K562 (cell line): ENCODE measurements around the gene TRIM33. TPM values are rescaled to one million over a fixed set of nuclear protein-coding genes. Genes with fewer than 3 reads are reported as not detected.

Experiments
- FOXA3 ChIP-seq, 2 experiments: fragments of 450-650 bp in 1 of 2; sonication (generic) in 1 of 2; formaldehyde crosslinking; IDR thresholded peaks in 1 of 2; conservative IDR thresholded peaks in 1 of 2; 2 replicates each; pipeline versions ENCODE4 v1.4.0 to v1.8.0; 2020 to 2022; ENCODE audit warnings: mild to moderate bottlenecking in 2 of 2, missing genetic modification reagents in 1 of 2
- MTA3 ChIP-seq: fragments of 450-650 bp; formaldehyde crosslinking; IDR thresholded peaks from 2 replicates; pipeline ENCODE4 v1.6.1; 2017; ENCODE audit warnings: mild to moderate bottlenecking, borderline replicate concordance
- NFE2 ChIP-seq: IDR thresholded peaks from 2 replicates; pipeline ENCODE4 v1.6.1; 2014; ENCODE audit warnings: antibody characterized with exemption, low read depth
- PHF8 ChIP-seq: fragments of 200-600 bp; sonication (generic); IDR thresholded peaks from 2 replicates; pipeline ENCODE4 v1.6.1; 2012; ENCODE audit warnings: mixed run types, mild to moderate bottlenecking, inconsistent platforms, low read length, moderate library complexity, borderline replicate concordance
- POLR3G ChIP-seq: IDR thresholded peaks from 2 replicates; pipeline ENCODE4 v1.6.1; 2011; ENCODE audit not compliant: insufficient read length, insufficient replicate concordance; ENCODE audit errors: extremely low read depth
- SREBF1 ChIP-seq: fragments of 150-350 bp; IDR thresholded peaks from 2 replicates; pipeline ENCODE4 v1.6.1; 2014; ENCODE audit warnings: antibody characterized with exemption, low read depth, low read length, borderline replicate concordance
- XRCC3 ChIP-seq: fragments of 450-650 bp; IDR thresholded peaks from 2 replicates; pipeline ENCODE4 v1.6.1; 2017; ENCODE audit warnings: mild to moderate bottlenecking, moderate library complexity
- polyA plus RNA-seq, 8 experiments: library from polyadenylated mRNA; depleted of rRNA in 4 of 8; stranded (reverse) in 5 of 8; unstranded in 3 of 8; fragments of >200 nt; fragmentation: Nextera tagmentation in 2 of 8; fragmentation: Illumina TruSeq in 1 of 8; extraction: Ambion mirVana in 2 of 8; extraction: Trizol in 1 of 8; gene quantifications; 2 replicates each; pipeline versions ENCODE4 v1.2.1 to v1.2.3, GENCODE V29; 2011 to 2014; ENCODE audit warnings: inconsistent platforms in 1 of 8, missing spikeins in 1 of 8
- total RNA-seq, 7 experiments: library from RNA; depleted of rRNA in 6 of 7; stranded (reverse); fragments of >200 nt in 6 of 7; fragmentation: Illumina TruSeq in 2 of 7; extraction: Trizol in 2 of 7; gene quantifications; 2 replicates each; pipeline versions ENCODE4 v1.2.1 to v1.2.3, GENCODE V29; 2011 to 2021; ENCODE audit warnings: low replicate concordance in 1 of 7
- TF ChIP-seq, protein P1 (sequence below): fragments of 200-600 bp; sonication (generic); IDR thresholded peaks from one replicate; pipeline ENCODE4 v1.6.1; 2012; ENCODE audit warnings: mild to moderate bottlenecking, low read depth, low read length, inconsistent platforms
- TF ChIP-seq, protein P2 (sequence below): fragments of 450-650 bp; IDR thresholded peaks from 2 replicates; pipeline ENCODE4 v1.7.0; 2016; ENCODE audit warnings: borderline replicate concordance
- TF ChIP-seq, protein P3 (sequence below): sonication (generic); formaldehyde crosslinking; IDR thresholded peaks from 2 replicates; pipeline ENCODE4 v1.9.0; 2022; ENCODE audit warnings: mild to moderate bottlenecking, missing genetic modification reagents
- TF ChIP-seq, protein P4 (sequence below): fragments of 250-450 bp; sonication (Bioruptor Pico); IDR thresholded peaks from 2 replicates; pipeline ENCODE4 v1.9.0; 2021; ENCODE audit warnings: mild to moderate bottlenecking
- TF ChIP-seq, protein P5 (sequence below), 3 experiments: IDR thresholded peaks in 2 of 3; conservative IDR thresholded peaks in 1 of 3; 2 replicates each; pipeline ENCODE4 v1.5.1; 2011 to 2012; ENCODE audit warnings: low read length in 3 of 3, mild to moderate bottlenecking in 3 of 3, control low read depth in 2 of 3, improper control_type of control experiment in 1 of 3, inconsistent platforms in 1 of 3, low read depth in 1 of 3, mixed read lengths in 1 of 3, moderate library complexity in 1 of 3; ENCODE audit not compliant: insufficient read depth in 2 of 3

Gene TRIM33
- total and polyA plus RNA-seq, 9 of the 15 experiments (the other 6 are each of a cell fraction or from before 2014, with no cell fraction given) = 9.3 to 58.4 (median 40.2) TPM

DNA sequence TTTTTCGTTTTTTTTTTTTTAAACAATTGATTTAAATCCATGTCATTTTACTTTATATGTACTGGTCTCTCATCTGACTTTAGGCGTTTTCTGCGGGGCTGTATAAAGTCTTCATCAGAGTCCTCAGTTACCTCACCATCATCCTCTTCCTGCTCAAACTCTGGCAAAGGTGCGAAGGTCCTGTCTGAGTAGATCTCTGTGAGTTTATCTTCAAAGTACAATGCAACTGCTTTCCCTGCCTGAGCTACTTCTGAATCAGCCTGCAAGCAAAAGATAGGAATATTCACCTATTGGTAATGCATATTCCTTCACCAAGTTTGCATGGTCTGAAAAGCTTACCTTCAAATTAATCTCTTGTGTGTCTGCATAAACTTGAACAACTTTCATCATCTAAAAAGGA, 113.4 kb downstream of the TRIM33 start (continued):
- TF ChIP-seq, protein P1, sequence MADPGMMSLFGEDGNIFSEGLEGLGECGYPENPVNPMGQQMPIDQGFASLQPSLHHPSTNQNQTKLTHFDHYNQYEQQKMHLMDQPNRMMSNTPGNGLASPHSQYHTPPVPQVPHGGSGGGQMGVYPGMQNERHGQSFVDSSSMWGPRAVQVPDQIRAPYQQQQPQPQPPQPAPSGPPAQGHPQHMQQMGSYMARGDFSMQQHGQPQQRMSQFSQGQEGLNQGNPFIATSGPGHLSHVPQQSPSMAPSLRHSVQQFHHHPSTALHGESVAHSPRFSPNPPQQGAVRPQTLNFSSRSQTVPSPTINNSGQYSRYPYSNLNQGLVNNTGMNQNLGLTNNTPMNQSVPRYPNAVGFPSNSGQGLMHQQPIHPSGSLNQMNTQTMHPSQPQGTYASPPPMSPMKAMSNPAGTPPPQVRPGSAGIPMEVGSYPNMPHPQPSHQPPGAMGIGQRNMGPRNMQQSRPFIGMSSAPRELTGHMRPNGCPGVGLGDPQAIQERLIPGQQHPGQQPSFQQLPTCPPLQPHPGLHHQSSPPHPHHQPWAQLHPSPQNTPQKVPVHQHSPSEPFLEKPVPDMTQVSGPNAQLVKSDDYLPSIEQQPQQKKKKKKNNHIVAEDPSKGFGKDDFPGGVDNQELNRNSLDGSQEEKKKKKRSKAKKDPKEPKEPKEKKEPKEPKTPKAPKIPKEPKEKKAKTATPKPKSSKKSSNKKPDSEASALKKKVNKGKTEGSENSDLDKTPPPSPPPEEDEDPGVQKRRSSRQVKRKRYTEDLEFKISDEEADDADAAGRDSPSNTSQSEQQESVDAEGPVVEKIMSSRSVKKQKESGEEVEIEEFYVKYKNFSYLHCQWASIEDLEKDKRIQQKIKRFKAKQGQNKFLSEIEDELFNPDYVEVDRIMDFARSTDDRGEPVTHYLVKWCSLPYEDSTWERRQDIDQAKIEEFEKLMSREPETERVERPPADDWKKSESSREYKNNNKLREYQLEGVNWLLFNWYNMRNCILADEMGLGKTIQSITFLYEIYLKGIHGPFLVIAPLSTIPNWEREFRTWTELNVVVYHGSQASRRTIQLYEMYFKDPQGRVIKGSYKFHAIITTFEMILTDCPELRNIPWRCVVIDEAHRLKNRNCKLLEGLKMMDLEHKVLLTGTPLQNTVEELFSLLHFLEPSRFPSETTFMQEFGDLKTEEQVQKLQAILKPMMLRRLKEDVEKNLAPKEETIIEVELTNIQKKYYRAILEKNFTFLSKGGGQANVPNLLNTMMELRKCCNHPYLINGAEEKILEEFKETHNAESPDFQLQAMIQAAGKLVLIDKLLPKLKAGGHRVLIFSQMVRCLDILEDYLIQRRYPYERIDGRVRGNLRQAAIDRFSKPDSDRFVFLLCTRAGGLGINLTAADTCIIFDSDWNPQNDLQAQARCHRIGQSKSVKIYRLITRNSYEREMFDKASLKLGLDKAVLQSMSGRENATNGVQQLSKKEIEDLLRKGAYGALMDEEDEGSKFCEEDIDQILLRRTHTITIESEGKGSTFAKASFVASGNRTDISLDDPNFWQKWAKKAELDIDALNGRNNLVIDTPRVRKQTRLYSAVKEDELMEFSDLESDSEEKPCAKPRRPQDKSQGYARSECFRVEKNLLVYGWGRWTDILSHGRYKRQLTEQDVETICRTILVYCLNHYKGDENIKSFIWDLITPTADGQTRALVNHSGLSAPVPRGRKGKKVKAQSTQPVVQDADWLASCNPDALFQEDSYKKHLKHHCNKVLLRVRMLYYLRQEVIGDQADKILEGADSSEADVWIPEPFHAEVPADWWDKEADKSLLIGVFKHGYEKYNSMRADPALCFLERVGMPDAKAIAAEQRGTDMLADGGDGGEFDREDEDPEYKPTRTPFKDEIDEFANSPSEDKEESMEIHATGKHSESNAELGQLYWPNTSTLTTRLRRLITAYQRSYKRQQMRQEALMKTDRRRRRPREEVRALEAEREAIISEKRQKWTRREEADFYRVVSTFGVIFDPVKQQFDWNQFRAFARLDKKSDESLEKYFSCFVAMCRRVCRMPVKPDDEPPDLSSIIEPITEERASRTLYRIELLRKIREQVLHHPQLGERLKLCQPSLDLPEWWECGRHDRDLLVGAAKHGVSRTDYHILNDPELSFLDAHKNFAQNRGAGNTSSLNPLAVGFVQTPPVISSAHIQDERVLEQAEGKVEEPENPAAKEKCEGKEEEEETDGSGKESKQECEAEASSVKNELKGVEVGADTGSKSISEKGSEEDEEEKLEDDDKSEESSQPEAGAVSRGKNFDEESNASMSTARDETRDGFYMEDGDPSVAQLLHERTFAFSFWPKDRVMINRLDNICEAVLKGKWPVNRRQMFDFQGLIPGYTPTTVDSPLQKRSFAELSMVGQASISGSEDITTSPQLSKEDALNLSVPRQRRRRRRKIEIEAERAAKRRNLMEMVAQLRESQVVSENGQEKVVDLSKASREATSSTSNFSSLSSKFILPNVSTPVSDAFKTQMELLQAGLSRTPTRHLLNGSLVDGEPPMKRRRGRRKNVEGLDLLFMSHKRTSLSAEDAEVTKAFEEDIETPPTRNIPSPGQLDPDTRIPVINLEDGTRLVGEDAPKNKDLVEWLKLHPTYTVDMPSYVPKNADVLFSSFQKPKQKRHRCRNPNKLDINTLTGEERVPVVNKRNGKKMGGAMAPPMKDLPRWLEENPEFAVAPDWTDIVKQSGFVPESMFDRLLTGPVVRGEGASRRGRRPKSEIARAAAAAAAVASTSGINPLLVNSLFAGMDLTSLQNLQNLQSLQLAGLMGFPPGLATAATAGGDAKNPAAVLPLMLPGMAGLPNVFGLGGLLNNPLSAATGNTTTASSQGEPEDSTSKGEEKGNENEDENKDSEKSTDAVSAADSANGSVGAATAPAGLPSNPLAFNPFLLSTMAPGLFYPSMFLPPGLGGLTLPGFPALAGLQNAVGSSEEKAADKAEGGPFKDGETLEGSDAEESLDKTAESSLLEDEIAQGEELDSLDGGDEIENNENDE = no peak
- TF ChIP-seq SREBF1 (no peak), POLR3G (no peak), PHF8 (no peak), NFE2 (no peak), XRCC3 (no peak), MTA3 (no peak), FOXA3 (CRISPR knock-in tag; conservative IDR thresholded peaks at IDR 0.05 in 1 of 2, IDR thresholded peaks at IDR 0.05 in 1 of 2) (no peak)
- TF ChIP-seq, protein P2, sequence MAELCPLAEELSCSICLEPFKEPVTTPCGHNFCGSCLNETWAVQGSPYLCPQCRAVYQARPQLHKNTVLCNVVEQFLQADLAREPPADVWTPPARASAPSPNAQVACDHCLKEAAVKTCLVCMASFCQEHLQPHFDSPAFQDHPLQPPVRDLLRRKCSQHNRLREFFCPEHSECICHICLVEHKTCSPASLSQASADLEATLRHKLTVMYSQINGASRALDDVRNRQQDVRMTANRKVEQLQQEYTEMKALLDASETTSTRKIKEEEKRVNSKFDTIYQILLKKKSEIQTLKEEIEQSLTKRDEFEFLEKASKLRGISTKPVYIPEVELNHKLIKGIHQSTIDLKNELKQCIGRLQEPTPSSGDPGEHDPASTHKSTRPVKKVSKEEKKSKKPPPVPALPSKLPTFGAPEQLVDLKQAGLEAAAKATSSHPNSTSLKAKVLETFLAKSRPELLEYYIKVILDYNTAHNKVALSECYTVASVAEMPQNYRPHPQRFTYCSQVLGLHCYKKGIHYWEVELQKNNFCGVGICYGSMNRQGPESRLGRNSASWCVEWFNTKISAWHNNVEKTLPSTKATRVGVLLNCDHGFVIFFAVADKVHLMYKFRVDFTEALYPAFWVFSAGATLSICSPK = no peak
- TF ChIP-seq, protein P3, sequence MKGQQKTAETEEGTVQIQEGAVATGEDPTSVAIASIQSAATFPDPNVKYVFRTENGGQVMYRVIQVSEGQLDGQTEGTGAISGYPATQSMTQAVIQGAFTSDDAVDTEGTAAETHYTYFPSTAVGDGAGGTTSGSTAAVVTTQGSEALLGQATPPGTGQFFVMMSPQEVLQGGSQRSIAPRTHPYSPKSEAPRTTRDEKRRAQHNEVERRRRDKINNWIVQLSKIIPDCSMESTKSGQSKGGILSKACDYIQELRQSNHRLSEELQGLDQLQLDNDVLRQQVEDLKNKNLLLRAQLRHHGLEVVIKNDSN (CRISPR knock-in tag) = no peak
- TF ChIP-seq, protein P4, sequence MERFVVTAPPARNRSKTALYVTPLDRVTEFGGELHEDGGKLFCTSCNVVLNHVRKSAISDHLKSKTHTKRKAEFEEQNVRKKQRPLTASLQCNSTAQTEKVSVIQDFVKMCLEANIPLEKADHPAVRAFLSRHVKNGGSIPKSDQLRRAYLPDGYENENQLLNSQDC (CRISPR knock-in tag) = no peak
- TF ChIP-seq, protein P5, sequence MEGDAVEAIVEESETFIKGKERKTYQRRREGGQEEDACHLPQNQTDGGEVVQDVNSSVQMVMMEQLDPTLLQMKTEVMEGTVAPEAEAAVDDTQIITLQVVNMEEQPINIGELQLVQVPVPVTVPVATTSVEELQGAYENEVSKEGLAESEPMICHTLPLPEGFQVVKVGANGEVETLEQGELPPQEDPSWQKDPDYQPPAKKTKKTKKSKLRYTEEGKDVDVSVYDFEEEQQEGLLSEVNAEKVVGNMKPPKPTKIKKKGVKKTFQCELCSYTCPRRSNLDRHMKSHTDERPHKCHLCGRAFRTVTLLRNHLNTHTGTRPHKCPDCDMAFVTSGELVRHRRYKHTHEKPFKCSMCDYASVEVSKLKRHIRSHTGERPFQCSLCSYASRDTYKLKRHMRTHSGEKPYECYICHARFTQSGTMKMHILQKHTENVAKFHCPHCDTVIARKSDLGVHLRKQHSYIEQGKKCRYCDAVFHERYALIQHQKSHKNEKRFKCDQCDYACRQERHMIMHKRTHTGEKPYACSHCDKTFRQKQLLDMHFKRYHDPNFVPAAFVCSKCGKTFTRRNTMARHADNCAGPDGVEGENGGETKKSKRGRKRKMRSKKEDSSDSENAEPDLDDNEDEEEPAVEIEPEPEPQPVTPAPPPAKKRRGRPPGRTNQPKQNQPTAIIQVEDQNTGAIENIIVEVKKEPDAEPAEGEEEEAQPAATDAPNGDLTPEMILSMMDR (IDR thresholded peaks at IDR 0.05 in 2 of 3, conservative IDR thresholded peaks at IDR 0.05 in 1 of 3; ENCODE audit: insufficient read depth in 2 of 3, low read depth in 1 of 3, low read length in 3 of 3) = no peak
